Fibroblast of mammary gland (primary cell): ENCODE data around the gene PCCB.
"Not testable (repeated sequence)": the region's sequence is repeated elsewhere in the genome, so short reads cannot be mapped to it uniquely, and the experiment has no call there.

ENCODE experiments used
- DNase-seq: peaks from one replicate; pipeline ENCODE4 v3.0.0-alpha.2; 2010; ENCODE audit warnings: low read depth
- H3K4me3 ChIP-seq: 2 replicates; pipeline ENCODE4 v1.5.1; 2011; ENCODE audit warnings: low read depth, mild to moderate bottlenecking, low read length, moderate library complexity; ENCODE audit not compliant: control insufficient read depth
- CTCF ChIP-seq: conservative IDR thresholded peaks from 2 replicates; pipeline ENCODE4 v1.5.1; 2011; ENCODE audit warnings: low read depth, low read length, inconsistent platforms; ENCODE audit not compliant: control insufficient read depth, insufficient read depth

Gene PCCB

DNA sequence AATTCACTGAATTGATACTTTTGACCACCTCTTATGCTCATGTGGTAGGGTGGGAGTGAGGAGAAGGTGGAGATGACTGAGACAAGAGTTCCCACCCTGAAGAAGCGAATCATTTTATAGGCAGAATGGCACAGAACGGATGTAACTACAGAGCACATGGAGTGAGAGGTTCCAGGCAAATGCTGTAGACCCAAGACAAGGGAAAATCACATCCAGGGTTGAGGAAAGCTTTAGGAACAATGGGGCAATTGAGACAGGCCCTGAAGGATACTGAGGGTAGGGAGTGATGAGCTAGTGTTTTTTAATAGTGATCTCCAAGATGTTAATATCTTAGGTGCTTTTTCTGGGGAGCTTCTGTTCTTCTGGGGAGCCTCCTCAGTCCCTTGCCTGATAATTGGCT lies 8.1 kb downstream of the PCCB start:
- no peak for TF ChIP-seq CTCF

GRCh38 chr3:136261826-136262225 lies 11.7 kb downstream of the PCCB start:
- DNase-seq: no peak
- TF ChIP-seq CTCF: no peak
- no peak overlapping the region for H3K4me3 ChIP-seq

More for the DNA sequence above, 8.1 kb downstream of the PCCB start:
- no peak overlapping the region for H3K4me3 ChIP-seq
- no peak for DNase-seq

DNA sequence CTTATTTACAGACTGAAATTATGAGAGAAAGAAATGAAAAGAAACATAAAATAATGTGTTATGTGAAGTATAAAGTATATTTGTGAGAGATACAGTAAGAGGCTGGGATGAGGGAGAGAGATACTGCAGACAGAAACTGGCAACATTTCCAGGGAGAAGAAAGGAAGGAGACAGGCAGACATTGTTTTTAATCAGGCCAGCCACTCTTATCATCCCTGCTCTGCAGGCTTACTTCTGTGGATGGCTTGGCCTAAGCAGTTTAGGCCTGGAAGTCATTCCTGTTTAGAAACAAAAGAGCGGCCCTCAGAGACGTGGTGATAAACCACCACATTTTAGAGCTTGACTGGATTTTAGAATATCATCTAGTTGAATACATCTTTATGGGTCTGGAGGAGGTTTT lies 12.4 kb downstream of the PCCB start:
- TF ChIP-seq CTCF: no peak
- H3K4me3 ChIP-seq: no peak overlapping the region
- no peak for DNase-seq

DNA sequence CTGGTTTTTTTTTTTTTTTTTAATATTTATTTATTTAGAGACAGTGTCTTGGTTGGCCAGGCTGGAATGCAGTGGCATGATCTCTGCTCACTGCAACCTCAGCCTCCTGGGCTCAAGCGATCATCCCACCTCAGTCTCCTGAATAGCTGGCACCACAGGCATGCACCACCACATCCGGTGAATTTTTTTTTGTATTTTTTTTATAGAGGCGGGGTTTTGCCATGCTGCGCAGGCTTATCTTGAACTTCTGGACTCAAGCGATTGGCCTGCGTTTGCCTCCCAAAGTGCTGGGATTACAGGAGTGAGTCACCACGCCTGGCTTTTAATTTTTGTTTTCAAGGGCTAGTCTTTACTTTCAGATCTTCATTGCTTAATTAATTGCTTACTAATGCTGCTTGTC lies 13.1 kb downstream of the PCCB start:
- DNase-seq: no peak

GRCh38 chr3:136266468-136267125 lies 16.5 kb downstream of the PCCB start:
- H3K4me3 ChIP-seq: not testable (repeated sequence)
- DNase-seq: peak; percentile 69

More for the DNA sequence above, 13.1 kb downstream of the PCCB start:
- no peak overlapping the region for H3K4me3 ChIP-seq
- TF ChIP-seq CTCF: no peak

DNA sequence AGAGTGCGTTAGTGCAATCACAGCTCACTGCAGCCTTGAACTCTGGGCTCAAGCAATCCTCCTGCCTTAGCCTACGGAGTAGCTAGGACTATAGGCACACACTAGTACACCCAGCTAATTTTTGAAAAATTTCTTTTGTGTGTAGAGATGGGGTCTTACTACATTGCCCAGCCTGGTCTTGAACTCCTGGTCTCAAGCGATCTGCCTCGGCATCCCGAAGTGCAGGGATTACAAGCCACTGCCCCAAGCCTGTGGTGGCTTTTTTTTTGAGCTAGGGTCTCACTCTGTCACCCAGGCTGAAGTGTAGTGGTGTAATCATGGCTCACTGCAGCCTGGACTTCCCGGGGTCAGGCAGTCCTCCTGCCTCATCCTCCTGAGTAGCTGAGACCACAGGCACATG lies 17.1 kb downstream of the PCCB start:
- no peak for DNase-seq
- no peak for TF ChIP-seq CTCF
- H3K4me3 ChIP-seq: no peak overlapping the region

GRCh38 chr3:136270179-136270578 lies 20.0 kb downstream of the PCCB start:
- DNase-seq: no peak
- no peak for TF ChIP-seq CTCF
- H3K4me3 ChIP-seq: no peak overlapping the region

- not testable (repeated sequence) for DNase-seq, H3K4me3 ChIP-seq
These were observed 21.5 kb downstream of the PCCB start for GRCh38 chr3:136271626-136272025.
